ENCODE results near the gene RNF41.
"Not testable (repeated sequence)": the region's sequence is repeated elsewhere in the genome, so short reads cannot be mapped to it uniquely, and the experiment has no call there.

Gene RNF41

DNA sequence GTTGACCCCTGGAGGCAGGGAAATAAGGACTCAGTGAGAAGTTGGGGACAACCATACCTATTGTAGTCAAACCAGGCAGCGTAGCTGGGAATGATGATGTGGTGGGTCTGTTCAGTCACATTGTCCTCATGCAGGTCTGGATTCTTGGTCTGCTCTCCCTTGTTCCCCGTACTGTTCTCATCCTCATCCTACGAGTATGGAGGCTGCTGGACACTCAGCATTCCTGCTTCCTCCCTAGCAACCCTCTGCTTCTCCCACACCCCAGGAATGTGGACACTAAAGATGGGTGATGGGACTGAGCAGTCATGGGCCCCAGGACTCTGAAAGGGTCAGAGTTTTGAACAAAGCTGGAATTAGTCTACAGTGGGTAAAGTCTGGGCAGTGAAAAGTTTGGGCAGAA, 43.4 kb downstream of the RNF41 start:
- DNase-seq (ENCODE audit: low read depth in 1 of 2, low spot score in 1 of 2), result no peak

DNA sequence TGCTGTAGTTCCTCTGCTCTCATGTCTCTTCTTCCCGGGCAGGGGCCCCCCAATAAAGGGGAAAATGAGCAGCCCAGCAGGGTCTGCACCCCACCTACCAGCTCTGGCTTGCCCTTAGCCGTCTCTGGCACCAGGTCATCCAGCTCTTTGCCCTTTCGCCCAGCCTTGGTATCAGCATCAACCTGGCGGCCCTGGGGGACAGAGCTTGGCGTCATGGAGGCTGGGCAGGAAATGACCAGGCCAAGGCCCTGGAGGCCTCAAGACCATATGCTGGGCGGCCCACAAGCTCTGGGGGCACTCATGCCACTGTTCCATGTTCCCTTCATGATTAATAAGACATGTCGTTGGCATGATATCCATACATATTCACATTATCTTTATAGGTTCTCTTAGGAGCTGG, 48.9 kb downstream of the RNF41 start:
- no peak for DNase-seq (ENCODE audit: low read depth in 1 of 2, low spot score in 1 of 2)

DNA sequence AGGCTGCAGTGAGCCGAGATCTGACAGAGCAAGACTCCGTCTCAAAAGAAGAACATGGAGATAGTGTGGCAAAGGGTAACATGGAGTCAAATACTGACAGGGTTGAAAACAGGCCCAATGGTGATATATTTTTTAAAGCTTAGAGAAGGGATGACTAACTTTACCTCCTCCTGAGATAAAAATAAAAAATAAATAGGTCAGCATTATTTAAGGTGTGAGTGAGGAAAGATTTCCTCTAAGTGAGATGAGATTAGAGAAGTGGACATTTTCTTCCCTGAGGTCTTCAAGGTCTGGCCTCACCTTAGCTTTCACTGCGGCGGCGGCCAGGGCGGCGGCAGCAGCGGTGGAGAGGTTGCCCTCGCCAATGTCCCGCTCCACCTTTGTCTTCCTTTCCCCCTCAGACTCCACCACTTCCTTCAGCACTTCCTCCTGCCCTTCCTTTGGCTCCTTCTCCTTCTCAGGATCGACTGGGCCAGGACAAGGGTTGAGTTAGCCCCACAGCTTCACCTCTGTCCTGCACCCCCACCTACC, 52.4 kb downstream of the RNF41 start:
- DNase-seq (ENCODE audit: low read depth in 1 of 2, low spot score in 1 of 2), result no peak

- DNase-seq (ENCODE audit: low read depth in 1 of 2, low spot score in 1 of 2), result no peak
Observed at GRCh38 chr12:56165369-56165768, 56.4 kb downstream of the RNF41 start.

DNA sequence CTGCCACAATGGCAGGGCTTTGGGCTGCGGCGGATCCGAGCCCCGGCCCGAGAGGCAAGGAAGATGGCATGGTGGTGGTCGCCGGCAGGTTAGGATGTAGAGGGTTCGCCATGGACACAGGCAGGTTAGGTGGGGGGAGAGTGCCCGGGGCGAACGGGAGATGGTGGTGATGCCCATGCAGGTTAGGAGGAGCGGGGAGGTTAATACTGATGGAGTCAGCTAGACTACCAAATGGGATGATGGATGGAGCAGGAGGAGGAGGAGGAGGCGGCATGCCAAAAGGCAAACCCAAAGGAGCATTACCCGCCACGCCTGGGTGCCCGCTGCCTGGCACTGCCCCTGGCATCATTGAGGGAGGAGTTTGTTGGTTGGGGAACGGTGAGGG, 57.4 kb downstream of the RNF41 start:
- DNase-seq (ENCODE audit: low read depth in 1 of 2, low spot score in 1 of 2), result no peak

GRCh38 chr12:56163533-56164344, 58.0 kb downstream of the RNF41 start:
- DNase-seq (ENCODE audit: low read depth in 1 of 2, low spot score in 1 of 2), result no peak

DNA sequence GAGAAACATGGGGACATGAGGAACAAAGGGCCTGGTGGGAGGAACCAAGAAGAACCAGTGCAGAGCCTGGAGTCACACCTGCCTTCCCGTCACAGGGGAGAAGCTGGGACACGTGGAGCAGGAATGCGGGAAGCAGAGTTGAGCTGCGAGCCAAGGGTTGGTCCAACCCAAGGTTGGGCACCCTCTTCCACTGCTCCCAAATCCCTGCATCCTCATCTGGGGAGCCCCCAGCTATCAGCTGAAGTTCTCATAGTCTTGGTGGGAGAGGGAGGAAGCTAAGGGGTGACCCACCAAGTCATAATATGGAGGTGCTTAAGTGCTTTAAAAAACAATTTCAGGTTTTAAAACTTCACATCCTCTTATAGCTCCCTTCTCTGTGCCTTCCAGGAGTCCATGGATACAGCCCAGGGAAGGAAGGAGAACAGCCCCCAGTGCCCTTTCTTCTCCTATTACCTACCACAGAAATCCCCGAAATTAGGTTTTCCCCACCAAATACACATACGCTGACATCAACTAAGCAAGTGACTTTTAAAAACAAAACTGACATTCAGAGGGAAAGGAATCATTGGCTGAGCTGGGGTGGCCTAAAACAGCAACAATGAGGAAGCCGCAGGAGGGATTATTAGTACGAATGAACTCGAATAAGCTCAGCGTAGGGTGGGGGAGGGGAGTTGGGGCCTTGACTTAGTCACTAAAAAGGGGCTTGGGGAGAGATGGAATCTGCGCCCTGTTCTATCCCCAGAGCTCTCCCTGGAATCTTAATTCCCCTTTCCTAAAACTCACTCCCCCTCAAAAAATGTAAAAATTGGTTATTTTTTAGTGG, 59.0 kb downstream of the RNF41 start:
- no peak for DNase-seq (ENCODE audit: low read depth in 1 of 2, low spot score in 1 of 2)

- DNase-seq (ENCODE audit: low read depth in 1 of 2, low spot score in 1 of 2), result no peak
Observed at GRCh38 chr12:56161690-56162351, 59.9 kb downstream of the RNF41 start.

GRCh38 chr12:56160894-56161689, 60.6 kb downstream of the RNF41 start:
- no peak for DNase-seq (ENCODE audit: low read depth in 1 of 2, low spot score in 1 of 2)

- peak; percentile 23 to 33 for DNase-seq (ENCODE audit: low read depth in 1 of 2, low spot score in 1 of 2)
Observed at GRCh38 chr12:56160193-56160763, 61.4 kb downstream of the RNF41 start.

DNA sequence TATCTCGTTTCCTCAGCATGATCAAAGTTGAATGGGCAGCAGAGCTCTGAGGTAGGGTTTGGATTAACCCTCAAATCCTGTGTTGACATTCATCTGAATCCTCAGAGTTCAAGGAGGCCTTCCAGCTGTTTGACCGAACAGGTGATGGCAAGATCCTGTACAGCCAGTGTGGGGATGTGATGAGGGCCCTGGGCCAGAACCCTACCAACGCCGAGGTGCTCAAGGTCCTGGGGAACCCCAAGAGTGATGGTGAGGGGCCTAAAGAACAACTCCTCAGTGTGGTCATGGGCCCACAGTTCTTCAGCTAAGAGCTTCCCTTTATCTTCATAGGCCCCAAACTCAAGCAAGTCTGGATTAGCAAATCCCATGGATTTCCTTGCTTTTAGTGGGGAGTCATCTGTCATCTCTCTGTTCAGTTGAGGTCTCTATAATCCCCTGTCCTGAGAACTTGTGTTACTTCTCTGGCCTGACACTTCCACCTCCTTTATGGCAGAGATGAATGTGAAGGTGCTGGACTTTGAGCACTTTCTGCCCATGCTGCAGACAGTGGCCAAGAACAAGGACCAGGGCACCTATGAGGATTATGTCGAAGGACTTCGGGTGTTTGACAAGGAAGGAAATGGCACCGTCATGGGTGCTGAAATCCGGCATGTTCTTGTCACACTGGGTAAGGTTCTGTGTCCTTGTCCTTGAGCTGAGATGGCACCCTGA, 62.1 kb downstream of the RNF41 start:
- no peak for DNase-seq (ENCODE audit: low read depth in 1 of 2, low spot score in 1 of 2)

DNA sequence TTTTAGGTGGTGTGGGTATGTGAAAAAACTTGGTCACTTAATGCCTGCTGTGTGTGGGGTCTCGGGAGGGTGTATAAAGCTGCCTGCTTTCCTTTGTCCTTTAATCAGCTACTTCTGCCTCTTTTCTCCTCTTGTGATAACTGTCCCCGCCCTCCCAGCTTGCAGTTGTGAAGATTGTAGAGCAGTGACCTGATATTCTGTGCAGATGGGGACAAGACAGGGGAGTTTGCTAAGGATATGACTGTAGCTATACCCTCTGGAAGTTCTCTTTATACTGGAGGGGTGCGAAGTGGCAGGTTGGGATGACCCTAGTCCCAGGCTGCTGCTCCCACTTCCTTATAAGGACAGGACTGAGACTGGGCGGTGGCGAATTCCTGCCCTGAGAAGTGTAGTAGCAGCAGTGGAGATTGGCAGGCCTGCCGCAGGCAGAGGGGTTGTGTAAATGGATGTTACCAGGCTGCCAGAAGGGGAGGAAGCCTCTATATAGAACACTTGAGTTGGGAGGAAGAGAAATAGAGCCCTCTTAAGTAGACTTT, 62.7 kb downstream of the RNF41 start:
- DNase-seq (ENCODE audit: low read depth in 1 of 2, low spot score in 1 of 2), result no peak

GRCh38 chr12:56158029-56158925, 63.4 kb downstream of the RNF41 start, which contains the start of gene MYL6:
Gene MYL6 (plus strand): TSS chr12:56158359. CDS start chr12:56158402, 43 bp downstream.
- peak; percentile 68 to 83 for DNase-seq (ENCODE audit: low read depth in 1 of 2, low spot score in 1 of 2)

- peak; percentile 23 to 32 for DNase-seq (ENCODE audit: low read depth in 1 of 2, low spot score in 1 of 2)
Observed at GRCh38 chr12:56157201-56158028, 64.3 kb downstream of the RNF41 start.

GRCh38 chr12:56156464-56157200, 65.1 kb downstream of the RNF41 start:
- DNase-seq (ENCODE audit: low read depth in 1 of 2, low spot score in 1 of 2), result not testable (repeated sequence)

GRCh38 chr12:56155256-56155845, 66.4 kb downstream of the RNF41 start:
- DNase-seq (ENCODE audit: low read depth in 1 of 2, low spot score in 1 of 2), result no peak
